ENCODE data around the gene FKBP6.
"Not testable (repeated sequence)": the region's sequence is repeated elsewhere in the genome, so short reads cannot be mapped to it uniquely, and the experiment has no call there.

Gene FKBP6

GRCh38 chr7:73304071-73304470, 23.9 kb upstream of the FKBP6 start:
- peaks cover 2% of the 10 kb centered on the region for H3K4me1 ChIP-seq (ENCODE audit: insufficient read depth, poor library complexity, severe bottlenecking)
- no peak for TF ChIP-seq CTCF (IDR thresholded peaks at IDR 0.05; ENCODE audit: poor library complexity, severe bottlenecking)
- ATAC-seq (ENCODE audit: low read depth) (no peak), DNase-seq (ENCODE audit: low spot score) (no peak)
- H3K36me3 ChIP-seq (ENCODE audit: low read depth), result peaks cover 23% of the 10 kb centered on the region
- no peaks in the 10 kb centered on the region for H3K9me3 ChIP-seq (ENCODE audit: severe bottlenecking)
- no peaks in the 10 kb centered on the region for H3K27me3 ChIP-seq (ENCODE audit: insufficient read depth, poor library complexity, severe bottlenecking)
- no peak overlapping the region for H3K4me3 ChIP-seq (ENCODE audit: severe bottlenecking)
- no peak overlapping the region for H3K27ac ChIP-seq (ENCODE audit: poor library complexity, severe bottlenecking)

GRCh38 chr7:73304612-73305387, 23.2 kb upstream of the FKBP6 start:
- H3K36me3 ChIP-seq (ENCODE audit: low read depth), result peaks cover 23% of the 10 kb centered on the region
- H3K27me3 ChIP-seq (ENCODE audit: insufficient read depth, poor library complexity, severe bottlenecking); H3K27ac ChIP-seq (ENCODE audit: poor library complexity, severe bottlenecking); H3K4me1 ChIP-seq (ENCODE audit: insufficient read depth, poor library complexity, severe bottlenecking); ATAC-seq (ENCODE audit: low read depth); H3K4me3 ChIP-seq (ENCODE audit: severe bottlenecking); H3K9me3 ChIP-seq (ENCODE audit: severe bottlenecking); DNase-seq (ENCODE audit: low spot score): not testable (repeated sequence)

- H3K36me3 ChIP-seq (ENCODE audit: low read depth), result peaks cover 23% of the 10 kb centered on the region
- peaks cover 3% of the 10 kb centered on the region for H3K4me1 ChIP-seq (ENCODE audit: insufficient read depth, poor library complexity, severe bottlenecking)
- H3K9me3 ChIP-seq (ENCODE audit: severe bottlenecking), result no peaks in the 10 kb centered on the region
- ATAC-seq (ENCODE audit: low read depth) (no peak), DNase-seq (ENCODE audit: low spot score) (no peak)
- TF ChIP-seq CTCF (IDR thresholded peaks at IDR 0.05; ENCODE audit: poor library complexity, severe bottlenecking), result no peak
- H3K4me3 ChIP-seq (ENCODE audit: severe bottlenecking), result peak overlapping the region; percentile 62
- H3K27ac ChIP-seq (ENCODE audit: poor library complexity, severe bottlenecking), result no peak overlapping the region
- no peaks in the 10 kb centered on the region for H3K27me3 ChIP-seq (ENCODE audit: insufficient read depth, poor library complexity, severe bottlenecking)
Measured at GRCh38 chr7:73307436-73307835, 20.5 kb upstream of the FKBP6 start.

GRCh38 chr7:73308074-73308664, 19.8 kb upstream of the FKBP6 start:
- H3K36me3 ChIP-seq (ENCODE audit: low read depth), result peaks cover 23% of the 10 kb centered on the region
- H3K27ac ChIP-seq (ENCODE audit: poor library complexity, severe bottlenecking), result peak overlapping the region; percentile 34
- ATAC-seq (ENCODE audit: low read depth) (peak; percentile 58), DNase-seq (ENCODE audit: low spot score) (no peak)
- H3K9me3 ChIP-seq (ENCODE audit: severe bottlenecking), result no peaks in the 10 kb centered on the region
- TF ChIP-seq CTCF (IDR thresholded peaks at IDR 0.05; ENCODE audit: poor library complexity, severe bottlenecking), result no peak
- H3K4me1 ChIP-seq (ENCODE audit: insufficient read depth, poor library complexity, severe bottlenecking), result peaks cover 3% of the 10 kb centered on the region
- peak overlapping the region; percentile 62 for H3K4me3 ChIP-seq (ENCODE audit: severe bottlenecking)
- no peaks in the 10 kb centered on the region for H3K27me3 ChIP-seq (ENCODE audit: insufficient read depth, poor library complexity, severe bottlenecking)

- H3K27ac ChIP-seq (ENCODE audit: poor library complexity, severe bottlenecking), result peak within 1 kb of the TSS; percentile 34
- H3K36me3 ChIP-seq (ENCODE audit: low read depth), result peaks cover 23% of the 10 kb centered on the region
- no peaks in the 10 kb centered on the region for H3K27me3 ChIP-seq (ENCODE audit: insufficient read depth, poor library complexity, severe bottlenecking)
- H3K4me3 ChIP-seq (ENCODE audit: severe bottlenecking), result peak within 1 kb of the TSS; percentile 62
- peaks cover 3% of the 10 kb centered on the region for H3K4me1 ChIP-seq (ENCODE audit: insufficient read depth, poor library complexity, severe bottlenecking)
- DNase-seq (ENCODE audit: low spot score) (peak; percentile 81), ATAC-seq (ENCODE audit: low read depth) (peak; percentile 86)
- TF ChIP-seq CTCF (IDR thresholded peaks at IDR 0.05; ENCODE audit: poor library complexity, severe bottlenecking), result no peak
- no peaks in the 10 kb centered on the region for H3K9me3 ChIP-seq (ENCODE audit: severe bottlenecking)
Measured at GRCh38 chr7:73308665-73309214, 19.2 kb upstream of the FKBP6 start, which contains the start of gene NSUN5. Gene NSUN5, minus strand, starts transcription at chr7:73308826. Its CDS starts 36 bp downstream, at chr7:73308790.

GRCh38 chr7:73311421-73311820, 16.5 kb upstream of the FKBP6 start:
- not testable (repeated sequence) for H3K27ac ChIP-seq (ENCODE audit: poor library complexity, severe bottlenecking); H3K27me3 ChIP-seq (ENCODE audit: insufficient read depth, poor library complexity, severe bottlenecking); DNase-seq (ENCODE audit: low spot score); H3K36me3 ChIP-seq (ENCODE audit: low read depth); H3K9me3 ChIP-seq (ENCODE audit: severe bottlenecking); H3K4me1 ChIP-seq (ENCODE audit: insufficient read depth, poor library complexity, severe bottlenecking); H3K4me3 ChIP-seq (ENCODE audit: severe bottlenecking); ATAC-seq (ENCODE audit: low read depth)
